Spleen (tissue), 11 donors: ENCODE measurements around the gene MED23. TPM values are rescaled to one million over a fixed set of nuclear protein-coding genes. Genes with fewer than 3 reads are reported as not detected.

Experiments used
- DNase-seq: peaks from one replicate; pipeline ENCODE4 v3.0.0-alpha.2; 2020
- H3K27ac ChIP-seq, 8 donors: fragments of 200-600 bp; sonication (generic) in 7 of 8; 1 replicate in 4 of 8; 2 replicates in 4 of 8; pipeline versions ENCODE4 v1.5.0 to v1.8.0; 2016 to 2021; ENCODE audit warnings: inconsistent platforms in 4 of 8, mild to moderate bottlenecking in 4 of 8, moderate library complexity in 1 of 8
- H3K27me3 ChIP-seq, 7 donors: fragments of 200-600 bp; sonication (generic) in 6 of 7; replicated peaks in 1 of 7; 1 replicate in 4 of 7; 2 replicates in 3 of 7; pipeline versions ENCODE4 v1.5.0 to v1.8.0; 2016 to 2021; ENCODE audit warnings: inconsistent platforms in 3 of 7, mild to moderate bottlenecking in 1 of 7
- H3K36me3 ChIP-seq, 6 donors: fragments of 200-600 bp; sonication (generic) in 5 of 6; 1 replicate in 4 of 6; 2 replicates in 2 of 6; pipeline versions ENCODE4 v1.5.0 to v1.8.0; 2016 to 2021; ENCODE audit warnings: inconsistent platforms in 2 of 6
- H3K4me1 ChIP-seq, 6 donors: fragments of 200-600 bp; sonication (generic) in 5 of 6; 1 replicate in 3 of 6; 2 replicates in 3 of 6; pipeline versions ENCODE4 v1.5.0 to v1.8.0; 2016 to 2021; ENCODE audit warnings: inconsistent platforms in 3 of 6
- H3K4me3 ChIP-seq, 8 donors: fragments of 200-600 bp; sonication (generic) in 7 of 8; 1 replicate in 4 of 8; 2 replicates in 4 of 8; pipeline versions ENCODE4 v1.5.0 to v1.8.0; 2016 to 2021; ENCODE audit warnings: inconsistent platforms in 4 of 8, mild to moderate bottlenecking in 4 of 8, moderate library complexity in 2 of 8
- H3K9me3 ChIP-seq, 8 donors: fragments of 200-600 bp; sonication (generic) in 7 of 8; 1 replicate in 4 of 8; 2 replicates in 4 of 8; pipeline versions ENCODE4 v1.5.0 to v1.8.0; 2016 to 2021; ENCODE audit warnings: inconsistent platforms in 4 of 8
- CTCF ChIP-seq, 11 experiments: fragments of 200-600 bp in 7 of 11; fragments of 450-650 bp in 4 of 11; sonication (generic) in 4 of 11; IDR thresholded peaks in 8 of 11; conservative IDR thresholded peaks in 3 of 11; 1 replicate in 7 of 11; 2 replicates in 4 of 11; pipeline versions ENCODE4 v1.4.0 to v1.8.0; 2016 to 2021; ENCODE audit warnings: antibody characterized with exemption in 11 of 11, inconsistent platforms in 4 of 11, mild to moderate bottlenecking in 1 of 11
- POLR2A ChIP-seq, 3 donors: fragments of 450-650 bp; IDR thresholded peaks; one replicate each; pipeline ENCODE4 v1.5.1; 2017; ENCODE audit warnings: antibody characterized with exemption in 3 of 3, mild to moderate bottlenecking in 1 of 3
- POLR2AphosphoS5 ChIP-seq, 3 donors: sonication (generic); formaldehyde crosslinking; IDR thresholded peaks; one replicate each; pipeline ENCODE4 v1.5.1; 2017; ENCODE audit warnings: antibody characterized with exemption in 3 of 3
- WGBS, 5 donors: extraction: QIAGEN DNeasy Blood & Tissue Kit in 3 of 5; methylation state at CpG; one replicate each; pipeline versions ENCODE4 v1.1.5 to v1.1.7; 2013 to 2018; 5-methylcytosine and 5-hydroxymethylcytosine counted together
- intact Hi-C: fragments of 100-400 bp; cut with DNase I; formaldehyde crosslinking; loops from one replicate; pipeline ENCODE4 v1.15.0; 2023; ENCODE audit warnings: low total_unique reads
- polyA plus RNA-seq, 3 donors: library from polyadenylated mRNA; stranded (reverse); fragments of 200-250 nt; gene quantifications; one replicate each; pipeline ENCODE4 v1.2.1, GENCODE V29; 2013
- total RNA-seq, 7 donors: library from RNA; depleted of rRNA in 3 of 7; stranded (reverse); fragments of >200 nt in 3 of 7; fragmentation: NEBNext Ultra II Directional in 4 of 7; extraction: Animal tissue kit (Norgen Biotek cat#: 25700) in 4 of 7; gene quantifications; one replicate each; pipeline versions ENCODE4 v1.1.0 to v1.2.1, GENCODE V29; 2016 to 2021
- donor health status: healthy with polysubstance abuse.
- donor health status: DM: no; HTN: no; CAD: no; lungs with moderate emphysema.
- donor health status: DM: no; HTN: no; CAD: no.
- donor health status: Bipolar disorder and iron deficiency.
- donor health status: healthy.
- donor health status: DM: no; HTN: no; CAD: no.
- donor health status: DM: yes; HTN: yes; CAD: no.

Gene MED23
- total and polyA plus RNA-seq, 10 donors, result 15.3 to 52.6 (median 37.7) TPM

GRCh38 chr6:131657222-131657621 is 29.2 kb upstream of the MED23 start:
- Histone ChIP-seq H3K36me3 (no peaks in the 10 kb centered on the region), H3K4me3 (no peak overlapping the region), H3K27me3 (no peaks in the 10 kb centered on the region), H3K27ac (no peak overlapping the region), H3K4me1 (no peaks in the 10 kb centered on the region), H3K9me3 (no peaks in the 10 kb centered on the region)
- DNase-seq, result no peak
- WGBS, 5 donors, result 82 to 94% (median 86%) methylated on average over 2 of the region's 2 CpGs
- TF ChIP-seq POLR2A (IDR thresholded peaks at IDR 0.05), result no peak
- TF ChIP-seq POLR2AphosphoS5 (IDR thresholded peaks at IDR 0.05), result no peak
- no peak for TF ChIP-seq CTCF (IDR thresholded peaks at IDR 0.05 in 8 of 11, conservative IDR thresholded peaks at IDR 0.05 in 3 of 11)
- intact Hi-C loops, result no loop called here

DNA sequence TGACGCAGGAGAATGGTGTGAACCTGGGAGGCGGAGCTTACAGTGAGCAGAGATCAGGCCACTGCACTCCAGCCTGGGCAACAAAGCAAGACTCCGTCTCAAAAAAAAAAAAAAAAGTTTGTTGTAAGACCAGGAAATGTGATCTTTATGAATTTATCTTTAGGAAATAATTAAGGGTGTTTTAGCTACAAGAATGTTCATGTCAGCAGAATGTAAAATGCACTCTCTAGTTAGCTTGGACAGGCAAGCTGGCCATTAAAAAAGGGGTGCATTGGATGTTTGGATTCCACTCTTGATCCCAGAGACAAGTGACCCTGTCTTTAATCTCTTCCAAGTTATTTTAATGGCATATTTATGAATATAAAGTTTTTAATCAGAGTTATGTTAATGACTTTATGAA is 28.6 kb upstream of the MED23 start:
- H3K27ac ChIP-seq, result no peak overlapping the region
- no peak for DNase-seq
- H3K36me3 ChIP-seq, result no peaks in the 10 kb centered on the region
- no peaks in the 10 kb centered on the region for H3K27me3 ChIP-seq
- TF ChIP-seq POLR2A (IDR thresholded peaks at IDR 0.05), result no peak
- TF ChIP-seq CTCF (IDR thresholded peaks at IDR 0.05 in 8 of 11, conservative IDR thresholded peaks at IDR 0.05 in 3 of 11), result no peak
- no peak for TF ChIP-seq POLR2AphosphoS5 (IDR thresholded peaks at IDR 0.05)
- intact Hi-C loops, result no loop called here
- no peak overlapping the region for H3K4me3 ChIP-seq
- no peaks in the 10 kb centered on the region for H3K4me1 ChIP-seq
- 85 to 89% (median 87%) methylated on average over 3 of the region's 3 CpGs for WGBS, 5 donors
- no peaks in the 10 kb centered on the region for H3K9me3 ChIP-seq

DNA sequence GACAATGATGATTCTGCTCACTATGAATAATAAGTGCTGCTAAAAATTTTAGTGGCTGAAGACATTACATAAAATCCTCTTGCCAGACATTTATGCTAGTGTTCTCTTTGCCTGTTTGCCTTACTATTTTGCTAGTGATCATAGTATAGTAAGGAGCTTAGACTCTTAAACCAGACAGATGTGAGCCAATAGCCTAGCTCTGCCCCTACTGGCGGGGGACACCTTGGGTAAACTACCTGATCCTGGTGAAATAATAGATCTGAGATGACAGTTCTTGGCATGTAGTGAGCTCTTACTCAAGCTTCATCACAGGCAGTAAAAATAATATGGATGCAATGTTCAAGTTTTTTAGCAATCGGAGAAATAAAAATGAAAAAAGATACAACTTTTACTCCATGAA is 27.9 kb upstream of the MED23 start:
- Histone ChIP-seq H3K27me3 (no peaks in the 10 kb centered on the region), H3K4me1 (no peaks in the 10 kb centered on the region), H3K27ac (no peak overlapping the region), H3K36me3 (no peaks in the 10 kb centered on the region), H3K4me3 (no peak overlapping the region), H3K9me3 (no peaks in the 10 kb centered on the region)
- TF ChIP-seq POLR2AphosphoS5 (IDR thresholded peaks at IDR 0.05) (no peak), CTCF (IDR thresholded peaks at IDR 0.05 in 8 of 11, conservative IDR thresholded peaks at IDR 0.05 in 3 of 11) (no peak), POLR2A (IDR thresholded peaks at IDR 0.05) (no peak)
- intact Hi-C loops, result no loop called here
- no peak for DNase-seq
- 91 to 95% (median 94%) methylated on average over 2 of the region's 2 CpGs for WGBS, 5 donors

GRCh38 chr6:131655387-131655786 is 27.3 kb upstream of the MED23 start:
- WGBS, 5 donors, result 87 to 95% (median 90%) methylated on average over 3 of the region's 3 CpGs
- no peak for DNase-seq
- H3K9me3 ChIP-seq, result no peaks in the 10 kb centered on the region
- no peaks in the 10 kb centered on the region for H3K4me1 ChIP-seq
- no peaks in the 10 kb centered on the region for H3K36me3 ChIP-seq
- no peak overlapping the region for H3K4me3 ChIP-seq
- H3K27me3 ChIP-seq, result no peaks in the 10 kb centered on the region
- no peak overlapping the region for H3K27ac ChIP-seq
- intact Hi-C loops, result no loop called here
- TF ChIP-seq POLR2A (IDR thresholded peaks at IDR 0.05) (no peak), CTCF (IDR thresholded peaks at IDR 0.05 in 8 of 11, conservative IDR thresholded peaks at IDR 0.05 in 3 of 11) (no peak), POLR2AphosphoS5 (IDR thresholded peaks at IDR 0.05) (no peak)
